GM12891 (cell line): ENCODE measurements around the gene DCUN1D5.

Source experiments
- PAX5 ChIP-seq: IDR thresholded peaks from 2 replicates; pipeline ENCODE4 v1.6.1; 2011; ENCODE audit warnings: low read length, moderate library complexity, mild to moderate bottlenecking; ENCODE audit not compliant: insufficient read depth, severe bottlenecking
- POLR2A ChIP-seq: IDR thresholded peaks from 2 replicates; pipeline ENCODE4 v1.6.1; 2011; ENCODE audit warnings: low read depth, low read length, control low read depth

- TF ChIP-seq PAX5 (no peak), POLR2A (no peak)
Measured at GRCh38 chr11:103042161-103042560, 49.8 kb downstream of the DCUN1D5 start.
